Measurements from ENCODE around the gene KRT13. TPM values are rescaled to one million over a fixed set of nuclear protein-coding genes. Genes with fewer than 3 reads are reported as not detected.

Gene KRT13
- total RNA-seq, 2 donors from 2014 or later = not detected

GRCh38 chr17:41536741-41537613 lies 31.6 kb upstream of the KRT13 start:
- no peak for TF ChIP-seq CTCF (IDR thresholded peaks at IDR 0.05)
- DNase-seq (ENCODE audit: low spot score) = no peak
- no peaks in the 10 kb centered on the region for H3K36me3 ChIP-seq

GRCh38 chr17:41535764-41536481 lies 30.5 kb upstream of the KRT13 start:
- no peaks in the 10 kb centered on the region for H3K36me3 ChIP-seq
- no peak overlapping the region for H3K4me3 ChIP-seq
- no peaks in the 10 kb centered on the region for H3K27me3 ChIP-seq
- H3K27ac ChIP-seq = no peak overlapping the region
- no peak for DNase-seq (ENCODE audit: low spot score)
- H3K4me1 ChIP-seq = no peaks in the 10 kb centered on the region
- TF ChIP-seq CTCF (IDR thresholded peaks at IDR 0.05) = no peak
- no peaks in the 10 kb centered on the region for H3K9me3 ChIP-seq

More at GRCh38 chr17:41536741-41537613, 31.6 kb upstream of the KRT13 start:
- Histone ChIP-seq H3K4me3 (no peak overlapping the region), H3K4me1 (no peaks in the 10 kb centered on the region), H3K27me3 (no peaks in the 10 kb centered on the region), H3K9me3 (no peaks in the 10 kb centered on the region), H3K27ac (no peak overlapping the region)

- Histone ChIP-seq H3K4me1 (no peaks in the 10 kb centered on the region), H3K9me3 (no peaks in the 10 kb centered on the region), H3K36me3 (no peaks in the 10 kb centered on the region), H3K4me3 (no peak overlapping the region), H3K27me3 (no peaks in the 10 kb centered on the region), H3K27ac (no peak overlapping the region)
- no peak for DNase-seq (ENCODE audit: low spot score)
- TF ChIP-seq CTCF (IDR thresholded peaks at IDR 0.05) = no peak
These were observed 29.6 kb upstream of the KRT13 start for GRCh38 chr17:41534899-41535546.

GRCh38 chr17:41533613-41534012 lies 28.2 kb upstream of the KRT13 start:
- Histone ChIP-seq H3K27me3 (no peaks in the 10 kb centered on the region), H3K4me3 (no peak overlapping the region), H3K9me3 (no peaks in the 10 kb centered on the region), H3K27ac (no peak overlapping the region), H3K4me1 (no peaks in the 10 kb centered on the region), H3K36me3 (no peaks in the 10 kb centered on the region)
- no peak for TF ChIP-seq CTCF (IDR thresholded peaks at IDR 0.05)
- no peak for DNase-seq (ENCODE audit: low spot score)

- H3K4me3 ChIP-seq = no peak overlapping the region
- H3K27ac ChIP-seq = no peak overlapping the region
- no peak for DNase-seq (ENCODE audit: low spot score)
- peaks cover 2 to 4% of the 10 kb centered on the region in 2 donors for H3K27me3 ChIP-seq
- peaks cover 0 to 5% of the 10 kb centered on the region in 2 donors for H3K4me1 ChIP-seq
- no peak for TF ChIP-seq CTCF (IDR thresholded peaks at IDR 0.05)
- H3K9me3 ChIP-seq = no peaks in the 10 kb centered on the region
- no peaks in the 10 kb centered on the region for H3K36me3 ChIP-seq
These were observed 27.6 kb upstream of the KRT13 start for GRCh38 chr17:41532947-41533570.
